NCI-H1417 (cell line): ENCODE data around the gene SLC12A9.
"Not testable (repeated sequence)": the region's sequence is repeated elsewhere in the genome, so short reads cannot be mapped to it uniquely, and the experiment has no call there.

ENCODE experiments used
- DNase-seq, 3 experiments: peaks; one replicate each; lab custom pipeline; 2025; lab: John Stamatoyannopoulos, UW

Gene SLC12A9, protein sequence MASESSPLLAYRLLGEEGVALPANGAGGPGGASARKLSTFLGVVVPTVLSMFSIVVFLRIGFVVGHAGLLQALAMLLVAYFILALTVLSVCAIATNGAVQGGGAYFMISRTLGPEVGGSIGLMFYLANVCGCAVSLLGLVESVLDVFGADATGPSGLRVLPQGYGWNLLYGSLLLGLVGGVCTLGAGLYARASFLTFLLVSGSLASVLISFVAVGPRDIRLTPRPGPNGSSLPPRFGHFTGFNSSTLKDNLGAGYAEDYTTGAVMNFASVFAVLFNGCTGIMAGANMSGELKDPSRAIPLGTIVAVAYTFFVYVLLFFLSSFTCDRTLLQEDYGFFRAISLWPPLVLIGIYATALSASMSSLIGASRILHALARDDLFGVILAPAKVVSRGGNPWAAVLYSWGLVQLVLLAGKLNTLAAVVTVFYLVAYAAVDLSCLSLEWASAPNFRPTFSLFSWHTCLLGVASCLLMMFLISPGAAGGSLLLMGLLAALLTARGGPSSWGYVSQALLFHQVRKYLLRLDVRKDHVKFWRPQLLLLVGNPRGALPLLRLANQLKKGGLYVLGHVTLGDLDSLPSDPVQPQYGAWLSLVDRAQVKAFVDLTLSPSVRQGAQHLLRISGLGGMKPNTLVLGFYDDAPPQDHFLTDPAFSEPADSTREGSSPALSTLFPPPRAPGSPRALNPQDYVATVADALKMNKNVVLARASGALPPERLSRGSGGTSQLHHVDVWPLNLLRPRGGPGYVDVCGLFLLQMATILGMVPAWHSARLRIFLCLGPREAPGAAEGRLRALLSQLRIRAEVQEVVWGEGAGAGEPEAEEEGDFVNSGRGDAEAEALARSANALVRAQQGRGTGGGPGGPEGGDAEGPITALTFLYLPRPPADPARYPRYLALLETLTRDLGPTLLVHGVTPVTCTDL

DNA sequence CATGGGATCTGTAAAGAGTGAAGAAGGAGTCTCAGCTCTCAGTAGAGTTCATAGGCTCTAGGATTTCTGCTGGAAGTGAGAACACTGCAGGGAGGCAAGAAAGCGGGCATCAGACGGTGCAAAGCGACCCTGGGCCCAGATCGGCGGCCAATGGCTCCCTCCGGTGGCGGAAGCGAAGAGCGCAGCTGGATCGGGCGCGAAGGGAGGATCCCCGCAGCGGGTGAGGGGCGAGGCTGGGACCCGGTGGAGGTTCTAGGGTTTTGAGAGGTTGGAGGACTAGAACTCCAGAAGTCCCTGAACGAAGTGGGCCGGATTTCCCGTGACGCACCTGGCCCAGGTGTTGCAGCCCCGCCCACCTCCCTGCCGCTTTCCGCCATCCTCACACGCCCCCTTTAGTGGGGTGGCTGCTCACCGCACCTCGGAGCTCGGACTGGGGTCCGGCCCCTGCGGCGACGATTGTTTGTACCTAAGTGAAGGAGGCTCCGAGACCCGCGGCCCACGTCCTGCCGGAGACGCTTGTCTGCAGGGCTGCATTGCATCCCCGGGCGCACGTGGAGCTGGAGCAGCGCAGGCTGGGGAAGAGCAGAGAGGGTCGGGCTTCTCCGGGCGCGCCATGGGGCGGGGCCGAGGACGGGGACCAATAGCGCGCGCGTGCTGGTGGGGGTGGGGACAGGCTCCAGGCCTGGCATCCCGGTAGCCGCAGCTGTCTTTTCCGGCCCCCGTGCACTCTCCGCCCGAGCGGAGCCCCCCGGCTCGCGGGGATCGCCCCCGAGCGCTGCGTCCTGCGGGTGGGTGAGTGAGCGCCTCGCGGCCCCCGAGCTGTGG lies at the start of gene SLC12A9:
TSS of gene SLC12A9 (plus strand) at position 666 of the 825 bp plus-strand sequence. CDS start 1,485 bp downstream, outside the sequence.
- peak; percentile 93 to 96 (median 95) for DNase-seq

DNA sequence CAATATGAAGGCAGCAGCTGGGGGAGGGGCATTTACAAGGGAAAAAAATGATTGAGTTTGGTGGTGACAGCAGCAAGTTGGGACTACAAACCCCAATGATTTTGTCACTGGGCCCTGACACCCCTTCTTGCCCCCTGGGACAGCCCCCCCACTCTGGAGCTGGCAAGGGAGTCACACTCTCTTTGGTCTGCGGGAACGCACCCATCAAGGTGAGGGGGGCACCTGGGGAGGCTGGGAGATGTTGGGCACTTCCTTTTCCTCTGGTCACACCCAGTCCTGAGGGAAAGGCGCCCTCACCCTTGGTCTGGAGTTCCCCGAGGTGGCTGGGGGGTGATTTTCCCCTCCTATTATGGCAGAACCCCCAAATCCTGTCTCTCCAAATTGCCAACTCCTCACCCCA lies 49.6 kb upstream of the SLC12A9 start:
- no peak for DNase-seq

DNA sequence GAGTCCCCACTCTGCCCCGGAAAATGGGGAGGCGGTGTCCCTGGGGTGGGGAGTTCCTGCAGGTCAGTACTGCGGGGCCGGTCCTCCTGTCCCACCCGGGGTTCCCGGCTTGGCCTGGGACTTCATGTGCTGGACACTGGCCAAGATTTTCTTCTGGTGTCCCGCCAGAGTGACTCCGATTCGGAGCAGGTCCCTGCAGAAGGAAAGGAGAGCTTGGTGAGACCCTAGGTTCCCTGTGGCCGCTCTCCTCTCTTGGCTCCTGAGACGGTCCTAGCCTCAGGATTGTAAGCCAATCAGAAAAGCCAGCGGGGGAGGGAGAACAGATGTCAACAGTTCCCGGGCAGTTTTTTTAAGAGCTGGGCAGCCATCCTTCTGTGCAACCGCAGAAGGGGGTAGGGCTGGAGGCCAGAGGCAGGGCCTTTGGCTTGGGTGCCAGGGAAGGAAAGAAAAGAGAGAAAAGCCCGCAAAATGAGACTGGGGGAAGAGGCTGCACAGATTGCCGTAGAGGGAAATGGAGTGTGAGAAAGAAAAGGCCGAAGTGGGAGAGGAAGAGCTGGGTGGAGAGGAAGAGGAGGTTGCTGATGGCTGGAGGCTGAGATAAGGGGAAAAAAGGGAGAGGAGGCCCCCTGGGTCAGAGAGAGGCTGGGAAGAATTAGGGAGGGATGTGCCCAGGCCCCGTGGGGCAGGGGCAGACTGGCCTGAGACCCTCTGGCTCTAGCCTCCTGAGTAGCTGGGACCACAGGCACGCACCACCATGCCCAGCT lies 48.9 kb upstream of the SLC12A9 start:
- DNase-seq = peak; percentile 71 to 89 (median 77)

DNA sequence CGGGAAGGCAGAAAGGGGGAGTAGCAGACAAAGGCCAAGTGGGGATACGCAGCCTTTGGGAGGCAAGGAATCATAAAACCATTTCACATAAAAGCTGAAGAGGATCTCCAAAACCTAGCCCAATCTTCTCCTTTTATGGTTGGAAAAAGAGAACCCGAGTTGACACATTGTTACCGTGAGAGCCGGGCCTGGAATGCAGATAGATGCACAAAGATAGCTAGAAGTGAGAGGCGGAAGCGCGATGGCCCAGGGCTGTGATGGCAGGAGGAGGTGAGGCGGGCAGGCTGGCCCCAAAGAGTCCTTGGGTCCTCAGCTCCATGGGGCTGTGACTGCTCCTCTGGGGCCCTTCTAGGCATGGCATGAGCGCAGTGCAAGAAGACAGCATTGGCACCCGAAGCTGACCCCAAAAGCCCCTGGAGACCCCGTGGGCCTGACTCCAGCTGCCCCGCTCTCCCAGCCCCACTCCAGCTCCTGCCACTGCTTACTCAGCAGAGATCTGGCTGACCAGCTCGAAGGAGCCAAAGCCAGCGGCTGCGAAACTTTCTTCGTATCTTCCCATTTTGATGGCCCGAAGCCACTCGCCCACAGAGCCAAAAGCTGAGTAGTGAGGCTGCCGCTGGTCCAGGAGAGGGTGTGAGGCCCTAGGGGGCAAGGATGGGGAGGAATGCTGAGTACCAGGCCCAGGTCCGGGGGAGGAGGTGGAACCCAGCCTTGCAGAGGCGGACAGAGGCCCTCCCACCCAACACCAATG lies 47.7 kb upstream of the SLC12A9 start:
- DNase-seq = no peak

DNA sequence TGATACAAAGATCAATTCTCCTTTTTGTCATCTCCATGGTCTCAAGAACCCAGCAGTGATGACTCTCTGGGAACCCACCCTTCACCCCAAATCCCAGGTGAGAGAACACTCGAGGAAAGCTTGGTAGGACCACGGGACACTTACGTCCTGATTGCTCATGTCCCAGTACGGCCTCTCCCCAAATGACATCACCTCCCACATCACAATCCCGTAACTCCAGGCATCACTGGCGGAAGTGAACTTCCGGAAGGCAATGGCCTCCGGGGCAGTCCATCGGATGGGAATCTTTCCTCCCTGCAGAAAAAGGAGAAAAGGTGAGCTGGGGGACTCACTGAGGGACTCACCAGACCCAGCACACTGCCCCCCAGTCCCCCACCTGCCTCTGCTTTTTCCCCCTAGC lies 46.2 kb upstream of the SLC12A9 start:
- DNase-seq = no peak

DNA sequence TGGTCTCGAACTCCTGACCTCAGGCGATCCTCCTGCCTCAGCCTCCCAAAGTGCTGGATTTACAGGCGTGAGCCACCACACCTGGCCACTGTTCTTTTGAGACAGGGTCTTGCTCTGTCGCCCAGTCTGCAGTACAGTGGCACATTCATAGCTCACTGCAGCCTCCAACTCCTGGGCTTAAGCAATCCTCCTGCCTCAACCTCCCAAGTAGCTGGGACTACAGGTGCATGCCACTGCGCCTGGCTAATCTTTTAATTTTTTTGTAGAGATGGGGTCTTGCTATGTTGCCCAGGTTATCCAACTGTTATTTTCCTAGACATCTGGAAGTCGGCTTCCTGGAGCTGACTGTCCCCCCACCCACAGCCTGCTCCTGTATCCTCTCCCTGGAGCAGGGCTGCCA lies 45.6 kb upstream of the SLC12A9 start:
- not testable (repeated sequence) for DNase-seq

DNA sequence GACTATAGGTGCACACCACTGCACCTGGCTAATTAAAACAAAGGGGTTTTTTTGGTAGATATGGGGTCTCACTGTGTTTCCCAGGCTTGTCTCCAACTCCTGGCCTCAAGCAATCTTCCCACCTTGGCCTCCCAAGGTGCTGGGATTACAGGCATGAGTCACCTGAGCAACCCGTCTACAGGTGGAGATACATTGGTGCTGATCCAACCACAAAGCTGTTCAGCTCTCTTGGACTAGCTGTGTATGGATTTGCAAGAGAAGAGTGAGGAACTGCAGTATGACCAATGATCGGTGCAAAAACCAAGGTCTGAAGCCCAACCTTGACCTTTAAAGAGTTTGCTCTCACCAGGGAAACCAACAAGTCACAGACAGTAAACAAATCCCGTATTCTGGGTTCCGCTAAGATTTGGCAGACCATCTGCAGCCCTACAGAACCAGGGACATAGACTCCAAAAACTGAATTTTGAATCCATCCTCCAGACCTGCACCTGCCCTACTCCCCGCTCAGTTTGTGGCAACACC lies 44.1 kb upstream of the SLC12A9 start:
- DNase-seq = no peak

DNA sequence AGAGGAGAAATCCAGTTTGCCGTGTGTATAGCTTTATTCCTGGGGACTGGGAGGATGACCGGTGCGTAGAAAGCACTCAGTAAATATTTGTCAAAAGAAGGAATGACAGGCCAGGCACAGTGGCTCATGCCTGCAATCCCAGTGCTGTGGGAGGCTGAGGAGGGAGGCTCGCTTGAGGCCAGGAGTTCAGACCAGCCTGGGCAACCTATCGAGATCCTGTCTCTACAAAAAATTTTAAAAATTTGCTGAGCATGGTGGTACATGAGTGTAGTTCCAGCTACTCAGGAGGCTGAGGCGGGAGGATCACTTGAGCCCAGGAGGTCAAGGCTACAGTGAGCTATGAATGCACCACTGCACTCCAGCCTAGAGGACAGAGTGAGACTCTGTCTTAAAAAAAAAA lies 41.0 kb upstream of the SLC12A9 start:
- DNase-seq = no peak

DNA sequence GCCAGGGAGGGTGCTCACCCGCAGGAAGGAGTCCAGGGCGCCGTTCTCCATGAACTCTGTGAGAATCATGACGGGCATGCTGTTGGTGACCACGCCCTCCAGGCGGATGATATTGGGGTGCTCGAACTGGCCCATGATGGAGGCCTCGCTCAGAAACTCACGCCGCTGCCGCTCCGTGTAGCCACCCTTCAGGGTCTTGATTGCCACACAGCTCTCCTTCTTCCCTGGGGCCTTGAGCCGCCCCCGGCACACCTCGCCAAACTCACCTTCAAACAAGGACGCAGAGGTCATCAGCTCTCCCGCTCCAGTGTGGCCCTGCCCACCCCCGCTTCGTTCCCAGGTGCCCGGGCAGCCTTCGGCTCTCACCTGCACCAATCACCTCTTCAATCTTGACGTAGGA lies 39.8 kb upstream of the SLC12A9 start:
- DNase-seq = no peak

DNA sequence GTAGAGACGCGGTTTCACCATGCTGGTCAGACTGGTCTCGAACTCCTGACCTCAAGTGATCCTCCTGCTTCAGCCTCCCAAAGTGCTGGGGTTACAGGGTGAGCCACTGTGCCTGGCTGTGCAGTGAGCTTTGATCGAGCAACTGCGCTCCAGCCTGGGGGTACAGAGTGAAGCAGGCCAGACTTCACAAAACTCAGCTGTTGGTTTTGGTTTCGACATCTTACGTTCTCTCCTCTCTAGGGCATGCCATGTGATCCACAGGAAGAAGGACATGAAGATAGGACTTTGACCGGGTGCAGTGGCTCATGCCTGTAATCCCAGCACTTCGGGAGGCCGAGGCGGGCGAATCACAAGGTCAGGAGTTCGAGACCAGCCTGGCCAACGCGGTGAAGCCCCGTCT lies 36.0 kb upstream of the SLC12A9 start:
- DNase-seq = not testable (repeated sequence)

DNA sequence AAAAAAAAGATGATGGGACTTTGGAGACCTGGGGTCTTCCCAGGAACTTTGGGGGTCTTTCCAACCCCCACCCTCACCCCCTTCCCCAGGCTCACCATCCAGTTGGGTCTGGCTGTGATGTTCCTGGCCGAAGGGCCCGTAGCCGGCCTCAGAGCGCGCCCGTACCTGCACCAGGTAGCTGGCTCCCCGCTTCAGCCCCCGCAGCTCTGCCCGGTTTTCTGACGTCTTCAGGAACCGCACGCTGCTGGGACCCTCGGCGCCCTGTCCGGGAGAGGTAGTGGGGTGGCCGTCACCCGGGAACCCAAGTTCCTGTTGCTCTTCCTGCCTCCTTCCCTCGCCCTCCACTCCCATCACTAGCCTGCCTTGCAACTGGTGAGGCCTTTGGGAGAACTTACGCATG lies 35.4 kb upstream of the SLC12A9 start:
- no peak for DNase-seq

DNA sequence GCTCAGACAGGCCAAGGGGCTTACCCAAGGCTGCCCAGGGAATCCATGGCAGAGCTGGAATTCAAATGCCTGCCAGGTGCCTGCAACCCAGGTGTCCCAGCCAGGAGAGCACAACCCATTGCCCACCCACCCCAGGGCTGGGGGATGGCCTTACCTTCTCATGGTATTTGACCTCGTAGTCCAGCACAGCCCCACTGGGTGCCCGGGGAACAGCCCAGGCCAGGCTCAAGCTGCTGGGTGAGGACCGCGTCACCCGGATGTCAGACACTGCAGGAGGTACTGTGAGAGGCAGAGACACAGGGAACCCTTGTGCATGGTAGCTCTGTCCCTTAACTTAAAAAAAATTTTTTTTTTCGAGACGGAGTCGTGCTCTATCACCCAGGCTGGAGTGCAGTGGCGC lies 34.1 kb upstream of the SLC12A9 start:
- DNase-seq = no peak

DNA sequence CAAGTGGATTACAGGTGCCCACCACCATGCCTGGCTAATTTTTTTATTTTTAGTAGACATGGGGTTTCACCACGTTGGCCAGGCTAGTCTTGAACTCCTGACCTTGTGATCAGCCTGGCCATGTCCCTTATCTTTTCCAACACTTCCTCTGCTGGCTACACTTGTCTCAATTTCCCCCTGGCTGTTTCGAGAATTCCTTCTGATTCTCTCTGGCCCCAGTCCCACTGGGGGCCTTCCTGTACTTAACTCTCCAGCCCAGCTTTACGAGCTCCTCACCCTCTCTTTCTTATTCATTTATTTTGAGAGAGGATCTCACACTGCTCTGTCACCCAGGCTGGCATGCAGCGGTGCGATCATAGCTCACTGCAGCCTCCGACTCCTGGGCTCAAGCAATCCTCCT lies 33.7 kb upstream of the SLC12A9 start:
- no peak for DNase-seq

DNA sequence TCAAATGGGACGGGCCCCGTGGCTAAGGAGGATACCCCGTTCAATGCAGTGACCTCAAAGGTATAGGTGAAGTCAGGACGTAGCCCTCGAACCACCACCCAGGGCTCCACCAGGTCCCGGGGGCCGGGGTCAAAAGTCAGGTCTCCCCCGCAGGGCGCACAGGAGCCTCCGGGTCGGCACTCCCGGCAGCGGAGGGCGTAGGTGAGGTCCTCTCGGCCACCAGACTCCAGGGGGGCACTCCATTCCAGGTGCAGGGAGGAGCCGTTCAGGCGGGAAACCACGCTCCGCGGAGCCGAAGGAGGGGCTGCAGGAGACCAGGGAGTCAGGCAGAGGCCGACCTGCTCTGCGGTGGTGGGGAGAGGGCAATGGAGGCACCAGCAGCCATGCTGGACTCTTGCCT lies 32.9 kb upstream of the SLC12A9 start:
- DNase-seq = no peak

DNA sequence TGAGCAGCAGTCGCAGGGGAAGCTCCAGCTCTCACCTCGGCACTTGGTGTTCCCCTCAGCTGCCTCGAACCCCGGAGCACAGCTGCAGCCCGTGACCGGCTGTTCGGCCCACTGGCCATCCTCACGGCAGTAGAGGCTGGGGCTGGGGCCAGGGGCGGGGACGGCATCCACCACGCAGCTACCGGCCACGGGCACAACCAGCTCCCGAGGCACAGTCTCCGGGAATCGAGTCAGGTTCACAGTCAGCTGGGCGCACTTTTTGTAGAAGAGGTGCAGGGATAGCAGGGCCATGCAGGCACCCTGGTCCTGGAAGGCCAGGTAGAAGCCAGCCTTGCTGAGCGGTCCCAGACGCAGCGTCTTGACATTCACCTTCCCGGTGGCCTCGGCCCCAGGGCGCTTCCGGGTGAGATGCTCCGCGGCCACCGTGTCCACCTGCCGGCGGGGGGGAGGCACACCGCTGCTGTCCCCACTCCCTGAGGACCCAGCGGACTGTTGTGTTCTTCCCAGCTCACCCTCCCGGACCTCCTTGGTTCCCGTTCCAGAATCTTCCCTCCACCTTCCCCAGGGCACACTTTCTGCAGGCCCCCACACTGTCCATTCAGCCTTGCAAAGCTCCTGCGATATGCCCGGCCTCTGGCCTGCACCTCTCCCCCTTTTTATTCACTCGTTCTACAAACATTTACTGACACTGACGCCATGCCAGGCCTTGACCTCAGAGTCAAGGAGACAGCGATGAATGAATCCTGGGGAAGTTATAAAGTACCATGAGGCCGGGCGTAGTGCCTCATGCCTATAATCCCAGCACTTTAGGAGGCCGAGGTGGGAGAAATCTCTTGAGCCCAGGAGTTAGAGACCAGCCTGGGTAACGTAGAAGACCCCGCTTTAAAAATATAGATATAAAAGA lies 30.0 kb upstream of the SLC12A9 start:
- DNase-seq = no peak

DNA sequence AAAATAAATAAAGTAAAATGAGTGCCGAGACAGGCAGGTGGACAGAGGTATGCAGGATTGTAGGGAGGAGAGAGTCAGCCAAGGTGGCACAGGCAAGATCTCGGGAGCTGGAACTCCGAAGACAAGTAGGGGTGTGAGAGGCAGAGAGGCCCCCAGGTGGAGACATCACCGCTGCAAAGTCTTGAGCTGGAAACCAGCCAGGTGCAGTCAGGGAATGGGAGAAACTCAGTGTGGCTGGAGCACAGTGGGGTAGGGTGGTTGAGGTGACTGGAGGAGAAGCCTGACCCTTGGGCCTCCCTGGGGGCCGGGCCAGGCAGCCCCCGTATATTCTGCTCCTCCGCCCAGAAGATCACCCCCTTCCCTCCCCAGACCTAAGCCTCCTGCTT lies 29.4 kb upstream of the SLC12A9 start:
- no peak for DNase-seq

DNA sequence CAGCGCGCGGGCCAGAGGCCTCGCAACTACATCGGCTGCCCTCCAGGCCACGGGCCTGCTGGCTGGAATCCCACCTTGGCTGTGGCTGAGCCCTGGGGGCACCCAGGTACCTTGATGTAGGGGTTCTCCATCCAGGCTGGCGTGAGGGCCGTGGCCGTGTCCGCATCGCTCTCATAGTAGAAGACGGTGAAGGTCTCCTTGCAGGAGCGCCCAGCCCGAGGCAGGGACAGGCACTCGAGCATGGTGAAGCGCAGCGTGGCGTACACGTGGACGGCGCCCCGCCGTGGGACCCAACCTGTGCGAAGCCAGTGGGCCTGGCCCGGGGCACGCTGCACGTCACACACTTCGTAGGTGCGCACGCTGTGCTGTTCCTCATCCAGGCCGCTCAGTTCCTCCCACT lies 29.0 kb upstream of the SLC12A9 start:
- no peak for DNase-seq

DNA sequence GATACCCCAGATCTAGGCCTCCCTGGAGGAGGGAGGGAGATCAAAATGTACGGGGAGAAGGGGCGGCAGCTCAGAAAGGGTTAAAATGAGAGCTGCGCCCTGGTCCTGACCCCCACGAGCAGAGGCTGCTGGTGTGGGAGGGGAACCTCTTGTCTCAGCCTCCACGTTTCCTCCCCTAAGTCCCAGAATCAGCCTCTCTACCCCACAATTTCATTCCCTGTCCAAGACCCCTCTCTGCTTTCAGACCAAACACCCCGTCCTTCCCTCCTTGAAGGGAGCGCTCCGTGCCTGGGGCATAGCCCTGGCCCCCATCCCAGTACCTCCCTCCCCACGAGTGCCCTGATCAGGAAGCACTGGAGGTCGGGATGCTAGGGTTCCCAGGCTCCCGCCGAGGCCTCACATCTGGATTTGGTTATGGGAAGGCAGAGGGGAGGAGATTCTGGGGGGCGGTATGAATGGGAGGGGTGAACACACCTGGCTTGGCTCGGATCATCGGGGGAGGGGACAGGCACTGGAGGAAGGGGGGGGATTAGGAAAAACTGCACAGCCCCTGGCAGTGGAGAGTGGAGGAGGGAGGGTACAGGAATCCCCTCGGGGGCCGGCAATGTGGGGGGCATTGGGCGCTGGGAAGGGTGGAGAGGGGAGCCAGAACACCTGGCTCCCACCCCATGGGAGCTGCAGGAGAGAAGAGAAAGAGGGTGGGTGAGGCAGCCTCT lies 27.9 kb upstream of the SLC12A9 start:
- DNase-seq = no peak

DNA sequence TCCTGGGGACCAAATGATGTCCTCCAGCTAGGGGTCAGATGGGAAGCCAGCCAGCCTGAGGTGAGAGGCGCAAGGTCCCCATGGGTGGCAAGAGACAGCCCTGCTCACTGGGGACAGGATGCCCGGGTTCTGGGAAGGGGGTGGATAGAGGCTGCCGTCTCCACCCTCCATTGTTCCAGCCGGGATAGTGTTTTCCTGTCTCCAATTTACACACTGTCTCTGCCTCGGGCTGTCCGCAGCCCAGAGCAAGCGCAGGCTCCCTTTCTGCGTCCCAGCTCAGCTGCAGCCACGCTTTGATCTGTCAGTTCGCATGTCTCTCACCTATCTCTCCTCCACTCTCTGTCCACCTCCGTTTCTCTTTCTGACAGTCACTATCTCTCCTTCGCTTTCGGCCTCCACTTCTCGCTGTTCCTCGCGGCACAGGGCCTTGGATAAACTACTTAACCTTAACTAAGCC lies 27.3 kb upstream of the SLC12A9 start:
- no peak for DNase-seq
